ENCODE data around the gene FAM174C.

FAM174C gene

DNA sequence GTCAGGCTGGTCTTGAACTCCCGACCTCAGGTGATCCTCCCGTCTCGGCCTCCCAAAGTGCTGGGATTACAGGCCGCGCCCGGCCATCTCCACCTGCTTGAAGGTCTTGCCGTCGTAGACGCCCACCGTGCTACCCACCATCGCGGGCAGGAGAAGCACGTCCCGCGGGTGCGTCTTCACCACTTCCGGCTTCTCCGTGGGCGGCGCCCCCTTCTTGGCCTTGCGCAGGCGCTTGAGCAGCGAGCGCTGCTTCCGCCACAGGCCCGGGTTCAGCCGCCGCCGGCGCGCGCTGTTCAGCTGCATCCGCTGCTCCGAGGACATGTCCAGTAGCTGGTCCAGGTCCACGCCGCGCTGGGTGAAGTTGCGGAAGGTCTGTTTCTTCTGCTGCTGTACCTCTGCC, 32.0 kb downstream of the FAM174C start:
- Histone ChIP-seq H2BK5ac (ENCODE audit: low read depth, low read length, poor library complexity) (no peak overlapping the region), H3K27me3 (ENCODE audit: insufficient read depth, low read length) (no peaks in the 10 kb centered on the region)
- WGBS (ENCODE audit: extremely low coverage, insufficient coverage, insufficient read length), result no CpG with 5 or more reads among the region's 38 CpGs

DNA sequence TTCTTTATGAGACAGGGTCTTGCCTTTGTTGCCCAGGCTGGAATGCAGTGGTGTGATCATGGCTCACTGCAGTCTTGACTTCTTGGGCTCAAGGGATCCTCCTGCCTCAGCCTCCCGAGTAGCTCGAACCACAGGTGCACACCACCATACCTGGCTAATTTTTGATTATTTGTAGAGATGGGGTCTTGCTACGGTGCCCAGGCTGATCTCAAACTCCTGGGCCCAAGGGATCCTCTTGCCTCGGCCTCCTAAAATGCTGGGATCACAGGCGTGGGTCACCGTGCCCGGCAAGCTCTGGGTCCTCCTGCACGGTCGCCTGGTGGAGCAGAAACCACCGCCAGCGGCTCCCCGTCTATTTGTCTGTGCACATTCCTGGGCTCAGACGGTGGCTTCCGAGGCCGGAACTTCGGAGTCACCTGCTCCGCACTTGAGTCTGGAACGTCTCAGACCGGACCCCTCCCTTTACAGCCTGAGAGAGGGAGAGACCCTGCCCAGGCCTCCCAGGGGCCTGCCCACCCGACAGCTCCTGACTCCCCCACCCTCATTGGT, 32.5 kb downstream of the FAM174C start:
- no peak overlapping the region for H3K4me3 ChIP-seq (ENCODE audit: low read depth, low read length)
- no peak overlapping the region for H2BK120ac ChIP-seq (ENCODE audit: insufficient read depth, low read length, poor library complexity)
- H2AFZ ChIP-seq (ENCODE audit: insufficient read depth, low read length, poor library complexity), result no peak overlapping the region
- no peak overlapping the region for H2AK5ac ChIP-seq (ENCODE audit: low read length)
- no peak overlapping the region for H4K8ac ChIP-seq (ENCODE audit: low read depth, low read length)
- H3K4me1 ChIP-seq (ENCODE audit: control insufficient read depth in 1 of 2, insufficient read depth in 2 of 2, low read length in 2 of 2), result no peaks in the 10 kb centered on the region
- H3K27ac ChIP-seq (ENCODE audit: low read depth, low read length), result no peak overlapping the region
- H3K4me2 ChIP-seq (ENCODE audit: low read length), result no peak overlapping the region
- H4K12ac ChIP-seq (ENCODE audit: low read depth, low read length), result no peak overlapping the region
- no peaks in the 10 kb centered on the region for H3K36me3 ChIP-seq (ENCODE audit: control insufficient read depth in 1 of 2, insufficient read depth in 2 of 2, low read length in 2 of 2)
- no peaks in the 10 kb centered on the region for H3K79me1 ChIP-seq (ENCODE audit: low read length)
- no peak overlapping the region for H4K91ac ChIP-seq (ENCODE audit: low read depth, low read length)
- no peaks in the 10 kb centered on the region for H3K79me2 ChIP-seq (ENCODE audit: control insufficient read depth, insufficient read depth, low read length, poor library complexity)
- no peak overlapping the region for H2BK5ac ChIP-seq (ENCODE audit: low read depth, low read length, poor library complexity)
- H3K14ac ChIP-seq (ENCODE audit: low read length), result no peak overlapping the region
- no peak overlapping the region for H3K9ac ChIP-seq (ENCODE audit: low read length)
- H2BK12ac ChIP-seq (ENCODE audit: low read length), result no peak overlapping the region
- no peak overlapping the region for H3K4ac ChIP-seq (ENCODE audit: low read depth, low read length)
- WGBS (ENCODE audit: extremely low coverage, insufficient coverage, insufficient read length), result no CpG with 5 or more reads among the region's 20 CpGs
- peak; percentile 13 to 33 for DNase-seq
- no peak overlapping the region for H3K23ac ChIP-seq (ENCODE audit: low read length)
- H3K18ac ChIP-seq (ENCODE audit: low read length), result no peak overlapping the region
- no peaks in the 10 kb centered on the region for H3K27me3 ChIP-seq (ENCODE audit: insufficient read depth, low read length)
- peaks cover 3% of the 10 kb centered on the region for H3K9me3 ChIP-seq (ENCODE audit: insufficient read depth, low read depth, low read length)

More for the DNA sequence above, 32.0 kb downstream of the FAM174C start:
- Histone ChIP-seq H4K8ac (ENCODE audit: low read depth, low read length) (no peak overlapping the region), H3K4ac (ENCODE audit: low read depth, low read length) (no peak overlapping the region), H3K27ac (ENCODE audit: low read depth, low read length) (no peak overlapping the region), H3K79me2 (ENCODE audit: control insufficient read depth, insufficient read depth, low read length, poor library complexity) (no peaks in the 10 kb centered on the region), H2BK12ac (ENCODE audit: low read length) (no peak overlapping the region), H3K9ac (ENCODE audit: low read length) (no peak overlapping the region), H3K18ac (ENCODE audit: low read length) (no peak overlapping the region), H4K12ac (ENCODE audit: low read depth, low read length) (no peak overlapping the region), H3K36me3 (ENCODE audit: control insufficient read depth in 1 of 2, insufficient read depth in 2 of 2, low read length in 2 of 2) (no peaks in the 10 kb centered on the region), H2AFZ (ENCODE audit: insufficient read depth, low read length, poor library complexity) (no peak overlapping the region), H3K4me2 (ENCODE audit: low read length) (no peak overlapping the region), H4K91ac (ENCODE audit: low read depth, low read length) (no peak overlapping the region), H3K4me3 (ENCODE audit: low read depth, low read length) (no peak overlapping the region), H3K79me1 (ENCODE audit: low read length) (no peaks in the 10 kb centered on the region), H3K9me3 (ENCODE audit: insufficient read depth, low read depth, low read length) (peaks cover 3% of the 10 kb centered on the region), H2BK120ac (ENCODE audit: insufficient read depth, low read length, poor library complexity) (no peak overlapping the region), H2AK5ac (ENCODE audit: low read length) (no peak overlapping the region), H3K23ac (ENCODE audit: low read length) (no peak overlapping the region), H3K14ac (ENCODE audit: low read length) (no peak overlapping the region), H3K4me1 (ENCODE audit: control insufficient read depth in 1 of 2, insufficient read depth in 2 of 2, low read length in 2 of 2) (no peaks in the 10 kb centered on the region)
- DNase-seq, result peak; percentile 71 to 86

DNA sequence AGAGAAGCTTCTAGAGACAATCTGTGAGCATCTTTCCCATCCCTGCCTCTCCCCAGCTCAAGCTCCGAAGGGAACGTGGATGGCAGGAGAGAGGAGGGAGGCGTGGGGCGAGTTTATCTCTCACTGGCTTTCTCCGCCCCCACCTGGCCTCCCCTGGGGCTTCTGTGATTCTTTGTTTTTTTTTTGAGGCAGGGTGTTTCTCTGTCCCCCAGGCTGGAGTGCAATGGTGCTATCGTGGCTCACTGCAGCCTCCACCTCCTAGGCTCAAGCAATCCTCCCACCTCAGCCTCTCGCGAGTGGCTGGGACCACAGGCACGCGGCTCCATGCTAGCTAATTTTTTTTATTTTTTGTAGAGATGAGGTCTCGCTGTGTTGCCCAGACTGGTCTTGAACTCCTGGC, 33.4 kb downstream of the FAM174C start:
- Histone ChIP-seq H3K23ac (ENCODE audit: low read length) (no peak overlapping the region), H3K9me3 (ENCODE audit: insufficient read depth, low read depth, low read length) (peaks cover 3% of the 10 kb centered on the region), H3K27ac (ENCODE audit: low read depth, low read length) (no peak overlapping the region), H3K4me3 (ENCODE audit: low read depth, low read length) (no peak overlapping the region), H2AFZ (ENCODE audit: insufficient read depth, low read length, poor library complexity) (no peak overlapping the region), H3K36me3 (ENCODE audit: control insufficient read depth in 1 of 2, insufficient read depth in 2 of 2, low read length in 2 of 2) (no peaks in the 10 kb centered on the region), H4K8ac (ENCODE audit: low read depth, low read length) (no peak overlapping the region), H3K18ac (ENCODE audit: low read length) (no peak overlapping the region), H2BK12ac (ENCODE audit: low read length) (no peak overlapping the region), H3K9ac (ENCODE audit: low read length) (no peak overlapping the region), H2BK120ac (ENCODE audit: insufficient read depth, low read length, poor library complexity) (no peak overlapping the region), H2AK5ac (ENCODE audit: low read length) (no peak overlapping the region), H3K27me3 (ENCODE audit: insufficient read depth, low read length) (no peaks in the 10 kb centered on the region), H3K14ac (ENCODE audit: low read length) (no peak overlapping the region), H3K79me2 (ENCODE audit: control insufficient read depth, insufficient read depth, low read length, poor library complexity) (no peaks in the 10 kb centered on the region), H4K12ac (ENCODE audit: low read depth, low read length) (no peak overlapping the region), H3K4me1 (ENCODE audit: control insufficient read depth in 1 of 2, insufficient read depth in 2 of 2, low read length in 2 of 2) (peaks cover 5 to 6% of the 10 kb centered on the region in 2 experiments), H2BK5ac (ENCODE audit: low read depth, low read length, poor library complexity) (no peak overlapping the region), H3K4me2 (ENCODE audit: low read length) (no peak overlapping the region), H4K91ac (ENCODE audit: low read depth, low read length) (no peak overlapping the region), H3K4ac (ENCODE audit: low read depth, low read length) (no peak overlapping the region), H3K79me1 (ENCODE audit: low read length) (no peaks in the 10 kb centered on the region)
- no peak for DNase-seq
- WGBS (ENCODE audit: extremely low coverage, insufficient coverage, insufficient read length), result no CpG with 5 or more reads among the region's 11 CpGs

DNA sequence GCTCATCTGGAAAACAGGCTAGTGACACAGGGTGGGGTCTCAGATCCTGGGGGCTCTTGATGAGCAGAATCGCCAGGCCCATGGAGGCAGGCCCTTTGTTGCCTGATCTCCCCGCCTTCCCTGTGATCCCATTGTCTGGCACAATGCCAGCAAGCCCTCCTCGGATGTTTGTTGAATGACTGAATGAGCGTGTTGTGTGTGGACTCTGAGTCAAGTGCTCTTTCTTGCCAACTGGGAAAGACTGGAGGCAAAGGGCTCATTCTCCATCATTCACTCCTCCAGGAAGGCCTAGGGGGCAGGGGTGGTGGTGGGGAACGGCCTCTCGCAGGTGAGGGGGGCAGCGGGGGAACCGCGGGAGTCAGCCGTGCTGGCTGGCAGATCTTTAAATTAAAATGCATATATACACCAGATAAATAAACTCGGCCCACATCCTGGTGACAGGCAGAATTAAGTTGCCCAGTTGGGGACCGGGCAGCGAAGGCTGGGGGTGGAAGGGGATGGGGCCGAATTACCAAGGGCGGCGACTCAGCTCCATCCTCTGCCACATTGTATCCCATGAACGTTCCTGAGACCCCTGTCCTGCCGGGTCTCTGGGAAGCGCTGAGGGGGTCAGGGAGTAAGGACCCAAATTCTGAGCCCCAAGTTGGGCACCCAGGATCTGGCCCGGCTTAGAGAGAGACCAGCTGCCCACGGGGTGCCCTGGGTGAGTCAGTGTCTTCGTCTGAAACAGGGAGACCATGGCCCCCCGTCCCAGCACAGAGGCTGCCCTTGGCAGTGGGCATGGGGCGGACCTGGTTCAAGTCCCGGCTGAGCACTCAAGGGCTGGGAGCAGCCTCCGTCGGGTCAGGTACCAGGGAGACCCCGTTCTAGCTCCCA, 34.9 kb downstream of the FAM174C start:
- H2AK5ac ChIP-seq (ENCODE audit: low read length), result no peak overlapping the region
- no peak overlapping the region for H3K18ac ChIP-seq (ENCODE audit: low read length)
- H3K4me3 ChIP-seq (ENCODE audit: low read depth, low read length), result no peak overlapping the region
- no peaks in the 10 kb centered on the region for H3K36me3 ChIP-seq (ENCODE audit: control insufficient read depth in 1 of 2, insufficient read depth in 2 of 2, low read length in 2 of 2)
- no peak overlapping the region for H2BK5ac ChIP-seq (ENCODE audit: low read depth, low read length, poor library complexity)
- H4K91ac ChIP-seq (ENCODE audit: low read depth, low read length), result no peak overlapping the region
- no peak overlapping the region for H3K14ac ChIP-seq (ENCODE audit: low read length)
- no peaks in the 10 kb centered on the region for H3K27me3 ChIP-seq (ENCODE audit: insufficient read depth, low read length)
- no peak overlapping the region for H3K9ac ChIP-seq (ENCODE audit: low read length)
- H3K23ac ChIP-seq (ENCODE audit: low read length), result no peak overlapping the region
- peaks cover 5 to 9% of the 10 kb centered on the region in 2 experiments for H3K4me1 ChIP-seq (ENCODE audit: control insufficient read depth in 1 of 2, insufficient read depth in 2 of 2, low read length in 2 of 2)
- H2BK120ac ChIP-seq (ENCODE audit: insufficient read depth, low read length, poor library complexity), result no peak overlapping the region
- H3K9me3 ChIP-seq (ENCODE audit: insufficient read depth, low read depth, low read length), result no peaks in the 10 kb centered on the region
- DNase-seq, result no peak
- H3K79me1 ChIP-seq (ENCODE audit: low read length), result no peaks in the 10 kb centered on the region
- H4K12ac ChIP-seq (ENCODE audit: low read depth, low read length), result no peak overlapping the region
- H3K4ac ChIP-seq (ENCODE audit: low read depth, low read length), result no peak overlapping the region
- no peak overlapping the region for H2AFZ ChIP-seq (ENCODE audit: insufficient read depth, low read length, poor library complexity)
- no peak overlapping the region for H3K27ac ChIP-seq (ENCODE audit: low read depth, low read length)
- WGBS (ENCODE audit: extremely low coverage, insufficient coverage, insufficient read length), result no CpG with 5 or more reads among the region's 28 CpGs
- H2BK12ac ChIP-seq (ENCODE audit: low read length), result no peak overlapping the region
- H3K79me2 ChIP-seq (ENCODE audit: control insufficient read depth, insufficient read depth, low read length, poor library complexity), result no peaks in the 10 kb centered on the region
- no peak overlapping the region for H3K4me2 ChIP-seq (ENCODE audit: low read length)
- no peak overlapping the region for H4K8ac ChIP-seq (ENCODE audit: low read depth, low read length)

Measured in trophoblast cell (in vitro differentiated cells and primary cell).